HTERT RPE-1 (cell line): ENCODE data around the gene INSC.

ENCODE experiments used
- in situ Hi-C: fragments of 300-500 bp; cut with MboI; formaldehyde crosslinking; loops from 4 replicates; pipeline ENCODE4 v1.14.3; 2020; ENCODE audit warnings: low sequenced_read_pairs

The INSC gene

DNA sequence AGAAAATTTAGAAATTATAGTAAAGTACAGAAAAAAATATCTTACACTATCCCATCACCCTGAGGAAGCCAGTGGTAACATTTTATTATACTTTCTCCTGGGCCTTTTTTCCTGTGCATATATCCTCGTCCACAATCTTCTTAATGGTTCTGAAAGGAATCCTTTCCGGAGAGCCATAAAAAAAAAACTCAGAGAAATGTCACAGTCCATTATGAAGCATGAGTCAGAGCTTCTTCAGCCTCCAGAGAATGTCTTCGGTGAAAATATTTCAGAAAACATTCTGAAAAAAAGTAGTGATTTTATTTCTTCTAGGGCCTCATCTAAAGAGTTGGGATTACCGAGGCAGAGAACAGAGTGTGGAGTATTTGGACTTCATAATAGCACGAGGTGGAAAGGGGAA lies 163.4 kb downstream of the INSC start:
- in situ Hi-C loops = no loop called here

DNA sequence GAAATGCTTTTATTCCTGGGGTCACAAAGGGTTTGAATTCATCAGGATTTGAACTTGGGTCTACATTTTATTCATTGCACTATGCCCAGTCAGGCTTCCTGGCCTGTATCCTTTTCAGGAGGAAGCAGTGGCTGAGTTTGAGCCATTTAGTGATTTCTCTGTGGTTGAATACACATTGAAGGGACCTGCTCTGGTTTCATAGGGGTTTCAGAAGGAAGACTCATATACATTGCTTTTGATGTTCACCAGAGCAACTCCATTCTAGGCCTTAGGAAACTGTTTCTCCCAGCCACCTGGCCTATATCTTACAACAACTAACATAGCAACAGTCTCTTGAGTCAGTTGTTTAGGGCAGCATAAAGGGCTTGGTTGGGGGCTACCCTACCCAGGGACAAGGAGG lies 165.7 kb downstream of the INSC start:
- in situ Hi-C loops = no loop called here

DNA sequence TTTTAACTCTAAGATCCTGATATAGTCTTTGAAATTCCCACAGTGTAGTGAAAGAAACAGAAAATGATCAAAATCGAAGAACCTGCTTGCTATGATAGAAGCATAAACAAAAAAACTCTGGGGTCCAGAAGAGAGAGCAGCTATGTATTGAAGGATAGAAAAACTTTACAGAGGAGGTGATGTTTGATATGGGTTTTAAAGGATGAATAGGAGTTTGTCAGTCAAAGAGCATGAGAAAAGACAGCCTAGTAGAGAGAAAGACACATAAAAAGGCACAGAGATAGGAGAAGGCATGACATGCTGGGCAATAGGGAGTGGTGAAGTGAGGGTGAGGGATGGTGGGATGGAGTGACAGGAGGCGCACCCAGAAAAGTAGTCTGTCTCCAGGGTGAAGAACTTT lies 168.0 kb downstream of the INSC start:
- in situ Hi-C loops = no loop called here

DNA sequence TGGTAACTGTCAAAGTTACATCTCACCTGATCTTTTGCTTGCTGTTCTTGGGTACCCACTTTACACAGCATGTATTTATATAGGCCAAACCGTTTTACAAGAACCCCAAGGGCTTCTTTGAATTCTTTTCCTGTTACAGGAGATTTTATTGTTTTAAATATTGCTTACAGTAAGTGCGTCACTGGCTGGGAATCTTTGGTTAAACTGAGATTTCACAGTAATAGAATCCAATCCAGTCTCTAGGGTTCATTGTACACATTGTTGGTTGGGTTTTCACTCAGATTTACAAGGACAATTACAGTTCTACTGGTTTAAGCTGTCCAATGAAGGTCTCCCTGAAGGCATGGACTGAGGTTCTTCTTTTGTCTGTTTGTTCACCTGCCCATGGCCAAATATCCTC lies 171.7 kb downstream of the INSC start:
- in situ Hi-C loops = no loop called here

DNA sequence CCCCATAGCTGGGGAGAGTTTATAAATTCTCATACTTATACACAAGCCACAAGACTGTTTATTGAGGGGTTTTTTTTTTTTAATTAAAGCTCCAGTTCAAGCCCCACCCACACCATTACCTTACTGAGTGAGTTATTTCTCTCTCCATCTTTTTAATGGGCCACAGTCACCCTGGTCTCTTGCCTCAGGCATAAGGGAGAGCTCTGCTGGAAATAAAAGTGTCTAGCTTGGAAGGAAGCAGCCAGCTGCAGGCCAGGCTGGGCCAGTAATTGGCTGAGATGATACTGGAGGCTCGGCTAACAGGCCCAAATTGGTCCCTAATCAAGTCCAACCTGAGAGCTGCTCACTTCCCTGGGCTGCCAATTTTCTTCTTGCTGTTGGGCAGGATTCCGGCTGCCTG lies 174.1 kb downstream of the INSC start:
- in situ Hi-C loops = no loop called here

DNA sequence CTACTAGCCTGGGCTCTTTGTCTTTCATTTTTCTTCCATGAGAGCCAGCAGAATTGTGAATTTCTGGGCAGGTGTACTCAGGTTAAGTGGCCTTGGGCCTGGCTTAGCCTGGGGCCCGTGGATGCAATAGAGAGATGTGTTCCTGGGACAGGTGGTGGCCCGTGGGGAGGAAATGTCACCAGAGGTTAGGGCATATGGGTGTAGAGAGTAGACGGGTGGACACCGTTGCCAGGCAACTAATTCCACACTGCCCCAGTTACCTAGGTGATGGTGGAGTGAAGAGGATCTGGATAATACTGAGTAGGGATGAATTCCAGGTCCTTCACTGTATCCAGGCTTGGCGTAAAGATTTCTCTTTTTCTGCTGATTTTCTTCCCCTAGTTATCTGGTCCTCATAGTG lies 175.0 kb downstream of the INSC start:
- in situ Hi-C loops = no loop called here

GRCh38 chr11:15291885-15292284 lies 177.2 kb downstream of the INSC start:
- in situ Hi-C loops = no loop called here

GRCh38 chr11:15293975-15294620 lies 179.4 kb downstream of the INSC start:
- in situ Hi-C loops = no loop called here

DNA sequence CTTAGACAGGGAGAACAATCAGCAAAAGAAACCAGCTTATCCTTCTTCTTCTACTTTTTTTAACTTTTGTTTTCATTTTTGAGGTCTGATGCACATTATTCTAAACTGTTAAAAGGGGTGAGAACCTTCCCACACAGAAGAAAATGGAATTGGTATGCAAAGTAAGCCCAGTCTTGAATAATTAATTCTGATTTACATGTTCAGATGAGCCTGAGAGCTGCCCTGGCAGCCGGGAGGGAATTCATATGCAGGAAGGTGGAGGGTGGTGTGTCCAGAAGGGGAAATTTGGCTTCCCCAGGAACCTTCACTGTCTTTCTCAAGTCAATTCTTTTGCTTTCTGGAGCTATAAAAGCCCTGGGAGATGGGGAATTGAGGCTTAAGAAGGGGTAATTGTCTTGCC lies 181.0 kb downstream of the INSC start:
- in situ Hi-C loops = no loop called here
